Tibial artery (tissue), 4 donors: ENCODE data around the gene CRAMP1.

Experiments
- DNase-seq, 2 donors: peaks; one replicate each; pipeline ENCODE4 v3.0.0-alpha.2; 2019
- H3K27ac ChIP-seq, 2 donors: fragments of 200-600 bp; sonication (generic) in 1 of 2; 1 replicate in 1 of 2; 2 replicates in 1 of 2; pipeline ENCODE4 v1.5.1; 2018 to 2019; ENCODE audit warnings: mild to moderate bottlenecking in 1 of 2
- H3K27me3 ChIP-seq, 2 donors: fragments of 200-600 bp; sonication (generic) in 1 of 2; one replicate each; pipeline versions ENCODE4 v1.5.1 to v1.6.0; 2016 to 2019
- H3K36me3 ChIP-seq, 3 donors: fragments of 200-600 bp; sonication (generic) in 2 of 3; one replicate each; pipeline ENCODE4 v1.5.1; 2016 to 2019; ENCODE audit warnings: mild to moderate bottlenecking in 2 of 3
- H3K4me1 ChIP-seq, 4 donors: fragments of 200-600 bp; sonication (generic) in 2 of 4; 1 replicate in 3 of 4; 2 replicates in 1 of 4; pipeline ENCODE4 v1.5.1; 2016 to 2019
- H3K4me3 ChIP-seq, 2 donors: fragments of 200-600 bp; sonication (generic) in 1 of 2; 1 replicate in 1 of 2; 2 replicates in 1 of 2; pipeline ENCODE4 v1.5.1; 2018 to 2019; ENCODE audit warnings: mild to moderate bottlenecking in 2 of 2
- H3K9me3 ChIP-seq, 3 donors: fragments of 200-600 bp; sonication (generic) in 1 of 3; one replicate each; pipeline ENCODE4 v1.5.1; 2016 to 2019
- CTCF ChIP-seq, 2 experiments: fragments of 200-600 bp in 1 of 2; fragments of 450-650 bp in 1 of 2; IDR thresholded peaks; one replicate each; pipeline ENCODE4 v1.5.1; 2017 to 2019; ENCODE audit warnings: antibody characterized with exemption in 2 of 2, mild to moderate bottlenecking in 1 of 2, moderate library complexity in 1 of 2
- intact Hi-C: fragments of 100-400 bp; cut with DNase I; formaldehyde crosslinking; loops from one replicate; pipeline ENCODE4 v1.15.0; 2023; ENCODE audit warnings: low total_unique reads

Gene CRAMP1

DNA sequence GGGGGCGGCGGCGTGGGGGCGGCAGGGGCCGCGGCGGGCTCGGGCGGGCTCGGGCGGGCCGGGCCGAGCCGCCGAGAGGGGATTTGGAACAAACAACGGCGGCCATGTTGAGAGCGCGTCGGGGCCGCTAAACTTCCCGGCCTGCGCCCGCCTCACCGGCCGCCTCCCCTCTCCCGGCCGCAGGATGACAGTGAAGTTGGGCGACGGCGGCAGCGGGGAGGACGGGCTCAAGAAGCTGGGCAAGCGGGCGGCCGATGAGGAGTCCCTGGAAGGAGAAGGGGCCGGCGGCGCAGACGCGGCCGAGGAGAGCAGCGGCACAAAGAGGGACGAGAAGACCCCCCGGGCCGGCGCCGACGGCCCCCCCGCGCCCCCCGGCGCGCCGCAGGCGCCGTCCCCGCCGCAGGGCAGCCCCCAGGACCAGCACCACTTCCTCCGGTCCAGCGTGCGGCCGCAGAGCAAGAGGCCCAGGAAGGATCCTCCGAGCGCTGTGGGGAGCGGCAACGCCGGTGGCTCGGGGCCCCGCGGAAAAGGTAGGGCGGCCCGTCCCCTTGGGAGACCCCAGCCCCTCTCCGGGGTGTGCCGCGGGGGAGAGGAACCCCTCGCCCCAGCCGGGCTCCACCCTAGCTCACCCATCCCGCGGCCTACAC lies 2.4 kb downstream of the CRAMP1 start:
- Histone ChIP-seq H3K4me3 (peak overlapping the region; percentile 81 to 93), H3K9me3 (no peaks in the 10 kb centered on the region), H3K27ac (peak overlapping the region; percentile 55 to 63), H3K27me3 (no peaks in the 10 kb centered on the region), H3K4me1 (peaks cover 0 to 57% (median 32%) of the 10 kb centered on the region in 4 donors), H3K36me3 (peaks cover 5 to 24% (median 11%) of the 10 kb centered on the region in 3 donors)
- intact Hi-C loops: loop anchor here (5.0 kb wide), 3 partner anchors 122 to 358 kb away; partner anchors contain the start of genes CLCN7, TBL3 and TELO2
- TF ChIP-seq CTCF (IDR thresholded peaks at IDR 0.05): no peak
- no peak for DNase-seq

- peaks cover 0 to 52% (median 27%) of the 10 kb centered on the region in 4 donors for H3K4me1 ChIP-seq
- intact Hi-C loops: loop anchor here (5.0 kb wide), 1 partner anchor 138 kb away; the partner anchor contains the start of gene CLCN7
- DNase-seq: no peak
- peaks cover 11 to 36% (median 11%) of the 10 kb centered on the region in 3 donors for H3K36me3 ChIP-seq
- no peak for TF ChIP-seq CTCF (IDR thresholded peaks at IDR 0.05)
- H3K9me3 ChIP-seq: no peaks in the 10 kb centered on the region
- no peak overlapping the region for H3K27ac ChIP-seq
- no peaks in the 10 kb centered on the region for H3K27me3 ChIP-seq
- no peak overlapping the region for H3K4me3 ChIP-seq
These were observed 3.6 kb downstream of the CRAMP1 start for GRCh38 chr16:1615761-1616160.

DNA sequence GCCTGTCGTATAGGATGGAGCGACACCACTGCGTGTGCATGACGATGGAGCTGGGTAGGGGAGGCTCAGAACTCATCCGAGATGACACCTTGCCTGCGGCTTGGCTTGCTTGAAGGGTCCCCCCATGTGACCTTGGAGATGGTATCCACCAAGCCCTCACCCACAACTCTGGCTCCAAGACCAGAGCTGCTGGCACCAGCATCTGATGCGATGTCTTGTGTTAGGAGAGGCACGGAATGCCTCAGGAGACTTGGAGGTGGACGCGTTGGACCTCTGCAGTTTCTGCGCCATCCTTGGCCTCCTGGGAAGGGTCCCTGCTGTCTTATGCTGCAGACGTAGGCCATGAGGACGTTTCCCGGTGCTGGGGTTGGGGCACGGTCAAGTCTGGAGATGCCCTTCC lies 7.8 kb downstream of the CRAMP1 start:
- Histone ChIP-seq H3K27ac (no peak overlapping the region), H3K9me3 (no peaks in the 10 kb centered on the region), H3K27me3 (no peaks in the 10 kb centered on the region), H3K4me3 (no peak overlapping the region), H3K36me3 (peaks cover 11 to 66% (median 11%) of the 10 kb centered on the region in 3 donors), H3K4me1 (peaks cover 0 to 28% (median 10%) of the 10 kb centered on the region in 4 donors)
- intact Hi-C loops: loop anchor here (5.0 kb wide), 1 partner anchor 143 kb away; the partner anchor contains the start of gene CLCN7
- DNase-seq: no peak
- TF ChIP-seq CTCF (IDR thresholded peaks at IDR 0.05): no peak

GRCh38 chr16:1620391-1620790 lies 8.2 kb downstream of the CRAMP1 start:
- H3K9me3 ChIP-seq: no peaks in the 10 kb centered on the region
- intact Hi-C loops: no loop called here
- DNase-seq: no peak
- no peak for TF ChIP-seq CTCF (IDR thresholded peaks at IDR 0.05)
- H3K27ac ChIP-seq: no peak overlapping the region
- H3K4me3 ChIP-seq: no peak overlapping the region
- peaks cover 0 to 24% (median 6%) of the 10 kb centered on the region in 4 donors for H3K4me1 ChIP-seq
- H3K27me3 ChIP-seq: no peaks in the 10 kb centered on the region
- H3K36me3 ChIP-seq: peaks cover 11 to 66% (median 11%) of the 10 kb centered on the region in 3 donors

GRCh38 chr16:1621851-1622250 lies 9.7 kb downstream of the CRAMP1 start:
- TF ChIP-seq CTCF (IDR thresholded peaks at IDR 0.05): no peak
- Histone ChIP-seq H3K27me3 (no peaks in the 10 kb centered on the region), H3K9me3 (no peaks in the 10 kb centered on the region), H3K36me3 (peaks cover 6 to 79% (median 25%) of the 10 kb centered on the region in 3 donors), H3K27ac (no peak overlapping the region), H3K4me1 (peaks cover 0 to 11% (median 0%) of the 10 kb centered on the region in 4 donors), H3K4me3 (no peak overlapping the region)
- no peak for DNase-seq
- intact Hi-C loops: no loop called here
